Activated CD4-positive, alpha-beta T cell treated with anti-CD3 and anti-CD28 coated beads, Interleukin-2, amount 50 U/mL, for 16 hours (primary cell): Measurements from ENCODE around the gene BABAM2.

ENCODE experiments used
- DNase-seq: peaks from one replicate; pipeline ENCODE4 v3.0.0-alpha.2; 2020

BABAM2 gene

DNA sequence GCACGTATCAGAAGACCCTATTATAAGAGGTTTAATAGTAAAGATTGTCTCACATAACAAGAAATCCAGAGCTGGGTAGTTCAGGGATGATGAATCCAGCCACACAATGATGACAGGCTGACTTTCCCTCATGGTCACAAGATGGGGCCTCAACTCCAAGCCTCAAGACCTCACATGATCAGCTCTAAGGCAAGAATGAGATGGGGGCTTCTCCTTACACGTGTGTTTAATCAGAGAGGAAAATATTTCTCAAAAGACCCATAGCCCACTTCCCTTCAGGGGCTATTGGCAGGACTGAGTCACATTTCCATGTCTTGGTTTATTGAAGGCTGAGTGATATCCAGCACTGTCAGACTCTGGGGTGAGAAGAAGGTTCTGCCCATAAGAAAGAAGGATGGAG lies 402.0 kb downstream of the BABAM2 start:
- peak; percentile 8 for DNase-seq

GRCh38 chr2:28293416-28293815 lies 402.9 kb downstream of the BABAM2 start:
- no peak for DNase-seq

DNA sequence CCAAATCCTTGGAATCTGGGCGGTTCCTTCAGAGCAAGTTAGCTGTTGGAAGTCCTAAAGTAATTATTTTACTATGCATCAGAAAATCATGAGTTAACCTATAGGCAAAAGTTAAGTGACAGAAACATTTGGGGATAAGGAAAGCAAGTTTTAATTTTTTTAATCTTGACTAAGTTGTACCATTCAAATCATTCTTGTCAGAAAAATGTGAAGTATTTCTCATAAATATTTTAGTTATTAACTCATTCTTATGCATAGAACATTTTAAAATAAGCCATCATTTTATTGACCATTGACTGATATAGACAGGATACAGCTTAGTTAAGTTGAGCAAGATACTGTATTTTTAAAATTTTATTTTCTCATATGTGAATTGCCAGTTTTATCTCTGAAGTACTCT lies 403.9 kb downstream of the BABAM2 start:
- no peak for DNase-seq

GRCh38 chr2:28296243-28296642 lies 405.7 kb downstream of the BABAM2 start:
- no peak for DNase-seq

GRCh38 chr2:28296904-28297303 lies 406.4 kb downstream of the BABAM2 start:
- DNase-seq, result no peak

GRCh38 chr2:28297531-28297930 lies 407.0 kb downstream of the BABAM2 start:
- DNase-seq, result no peak

DNA sequence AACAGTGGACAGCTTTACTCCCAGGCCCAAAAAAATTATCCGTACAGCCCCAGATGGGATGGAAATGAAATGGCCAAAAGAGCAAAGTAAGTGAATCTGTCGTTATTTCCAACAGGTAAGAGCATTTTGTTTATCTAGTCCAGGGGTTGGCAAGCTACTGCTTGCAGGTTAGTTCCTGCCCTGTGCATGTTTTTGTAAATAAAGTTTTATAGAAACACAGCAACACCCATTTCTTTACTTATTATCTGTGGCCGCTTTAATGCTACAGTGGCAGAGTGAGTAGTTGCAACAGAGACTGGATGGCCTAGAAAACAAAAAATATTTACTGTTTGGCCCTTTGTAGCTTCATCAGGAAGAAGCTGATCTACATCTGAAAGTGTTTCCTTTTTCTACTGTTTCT lies 407.9 kb downstream of the BABAM2 start:
- DNase-seq, result no peak

DNA sequence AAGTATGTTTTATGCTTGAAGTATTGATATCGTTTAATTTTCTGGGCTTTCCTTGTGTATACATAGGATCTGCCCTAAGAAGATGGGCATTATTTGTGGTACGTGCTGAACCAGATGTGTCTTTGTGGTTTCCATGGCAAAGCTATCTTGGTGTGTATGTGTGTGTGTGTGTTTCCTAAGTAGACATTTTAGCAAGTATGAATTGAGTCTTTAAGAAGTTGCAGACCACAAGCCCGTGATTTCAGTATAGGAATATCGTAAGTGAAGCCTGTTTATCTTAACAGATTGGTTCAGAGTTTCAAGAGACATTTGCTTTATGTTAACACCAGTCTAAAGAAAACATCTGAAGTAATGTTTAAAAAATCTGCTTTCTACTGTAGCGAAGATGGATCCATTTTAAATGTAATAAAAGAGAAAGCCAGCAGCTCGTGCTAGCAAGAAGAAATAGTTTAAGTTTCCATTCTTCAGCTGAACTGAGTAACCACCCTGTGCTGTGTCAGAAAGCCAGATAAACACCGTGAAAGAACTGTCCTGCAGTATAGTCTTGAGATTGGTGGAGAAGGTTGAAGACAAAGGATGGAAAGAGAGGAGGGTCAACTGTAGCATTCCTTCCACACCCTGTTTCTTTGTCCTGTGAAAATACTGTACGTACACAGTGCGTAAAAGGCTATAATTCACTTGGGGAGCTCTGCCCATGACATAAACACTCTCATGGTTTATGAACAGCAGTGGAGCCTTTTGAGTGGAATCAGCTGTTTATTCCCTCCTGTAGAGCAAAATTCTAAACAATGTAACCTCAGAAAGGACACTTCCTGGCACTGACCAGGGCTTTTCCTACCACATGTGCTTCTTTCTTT lies 410.2 kb downstream of the BABAM2 start:
- DNase-seq, result no peak

- no peak for DNase-seq
Observed at GRCh38 chr2:28305202-28305601, 414.7 kb downstream of the BABAM2 start.

GRCh38 chr2:28310107-28310506 lies 419.6 kb downstream of the BABAM2 start:
- no peak for DNase-seq

DNA sequence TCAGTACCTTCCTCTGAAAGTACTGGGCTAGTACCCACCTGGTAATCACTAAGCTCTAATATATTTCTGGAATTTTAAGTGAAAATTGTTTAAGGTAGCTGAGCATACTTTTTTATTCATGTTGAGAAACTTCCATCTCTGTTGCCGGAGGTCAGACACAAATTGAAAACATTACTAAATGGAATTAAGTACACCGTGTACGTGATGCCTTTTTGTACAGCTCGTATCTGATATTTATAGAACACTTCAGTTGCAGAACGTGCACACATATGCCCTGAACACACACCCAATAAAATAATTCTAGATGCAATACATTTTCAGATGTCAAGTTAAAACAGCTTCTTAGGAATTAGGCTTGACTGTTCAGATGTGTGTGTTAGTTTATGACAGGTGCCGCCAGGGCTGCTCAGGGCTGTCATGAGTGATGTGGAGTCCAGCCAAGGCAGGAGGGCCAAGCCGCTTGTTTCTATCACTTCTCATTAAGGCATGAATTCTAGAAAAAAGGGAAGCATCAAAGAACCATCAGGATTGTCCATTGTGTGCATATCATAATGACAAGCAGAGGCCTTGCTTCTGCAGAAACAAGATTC lies 421.2 kb downstream of the BABAM2 start:
- DNase-seq, result no peak

DNA sequence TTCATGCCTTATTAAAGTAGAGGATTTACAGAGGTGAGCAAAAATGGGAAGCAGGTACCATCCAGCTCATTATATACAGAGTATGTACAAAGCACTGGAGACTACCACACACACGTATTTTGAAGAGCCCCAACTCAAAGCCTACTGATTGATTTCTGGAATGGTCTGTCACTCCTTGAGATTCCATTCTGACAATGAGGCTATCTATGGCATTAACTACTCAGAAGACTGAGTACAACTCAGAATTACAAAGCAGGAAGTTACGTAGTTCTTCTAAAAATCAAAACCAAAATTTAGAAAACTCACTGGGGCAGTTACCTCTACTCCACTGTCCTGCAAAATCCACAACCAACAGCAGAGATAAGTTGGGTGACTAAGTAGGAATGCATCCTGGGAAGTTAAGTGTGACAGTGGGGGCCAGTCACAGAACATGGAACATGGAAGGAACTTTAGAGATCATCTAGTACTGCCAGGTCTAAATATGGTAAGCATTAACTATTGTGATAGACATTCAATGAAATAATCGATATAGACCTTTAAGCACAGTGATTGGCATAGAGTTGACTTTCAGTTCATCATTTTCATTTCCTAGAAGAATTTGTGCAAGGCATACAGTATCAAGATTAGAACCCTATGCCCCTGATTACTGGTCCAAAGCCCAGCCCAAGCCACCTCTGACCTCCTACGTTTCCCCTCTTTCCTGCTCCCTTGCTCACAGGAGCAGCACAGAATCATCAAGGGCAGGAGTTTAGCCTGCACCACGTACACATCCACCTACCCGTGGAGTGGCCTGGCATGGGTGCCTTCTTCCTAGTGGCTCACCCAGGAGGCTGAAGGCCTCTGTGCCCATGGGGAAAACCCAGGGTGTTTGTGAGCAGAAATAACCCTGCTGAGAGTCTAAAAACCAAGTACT lies 422.0 kb downstream of the BABAM2 start:
- peak; percentile 18 for DNase-seq

GRCh38 chr2:28313220-28313784 lies 422.8 kb downstream of the BABAM2 start:
- DNase-seq, result no peak

DNA sequence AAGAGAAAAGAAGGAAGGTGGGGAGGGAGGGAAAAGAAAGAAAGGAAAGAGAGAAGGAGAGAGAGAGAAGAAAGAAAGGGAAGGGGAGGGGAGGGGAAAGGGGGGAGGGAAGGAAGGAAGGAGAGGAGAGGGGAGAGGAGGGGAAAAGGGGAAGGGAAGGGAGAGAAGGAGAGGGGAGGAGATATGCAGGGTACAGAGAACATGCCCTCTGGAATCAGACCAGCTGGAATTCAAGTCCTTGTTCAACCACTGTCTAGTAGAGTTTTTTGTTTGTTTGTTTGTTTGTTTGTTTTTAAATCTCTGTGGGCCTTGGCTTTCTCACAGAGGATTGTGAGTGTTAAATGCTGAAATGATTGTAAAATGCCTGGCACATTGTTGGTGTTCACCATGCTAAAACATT lies 424.4 kb downstream of the BABAM2 start:
- no peak for DNase-seq

DNA sequence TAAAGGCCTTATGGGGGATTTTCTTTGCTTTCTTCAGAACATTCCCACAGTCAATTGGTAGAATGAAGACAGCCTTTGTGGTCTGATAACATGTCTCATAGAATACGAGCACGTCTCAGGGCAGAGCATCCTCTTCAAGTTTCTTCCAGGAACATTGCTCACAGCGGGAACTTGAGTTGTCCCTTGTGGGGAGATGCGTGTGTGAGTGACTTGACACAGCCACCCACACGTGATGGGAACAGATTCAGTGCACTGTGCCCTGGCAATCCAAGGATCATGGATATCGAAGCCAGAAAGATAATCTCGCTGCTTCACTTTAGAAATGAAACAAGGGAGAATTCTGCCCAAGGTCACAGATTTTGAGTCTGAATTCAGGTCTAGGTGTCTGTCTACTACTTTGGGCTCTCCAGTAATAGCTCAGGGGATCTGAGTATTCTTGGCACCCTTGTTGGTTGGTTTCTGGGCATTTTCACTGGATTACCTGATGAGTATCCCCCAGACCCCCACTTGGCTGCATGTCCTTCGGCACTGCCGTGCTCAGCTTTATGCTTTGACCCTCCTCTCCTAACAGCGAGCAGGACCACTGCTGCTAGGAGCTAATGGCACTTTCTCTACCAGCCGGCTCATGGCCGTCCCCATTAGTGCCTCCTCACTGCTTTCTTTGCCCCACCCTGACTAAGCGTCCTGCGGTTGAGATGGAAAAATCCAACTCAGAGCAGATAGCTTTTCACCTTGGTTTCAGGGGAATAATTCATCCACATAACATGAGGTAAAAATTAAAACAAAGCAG lies 426.2 kb downstream of the BABAM2 start:
- no peak for DNase-seq

- DNase-seq, result no peak
Observed at GRCh38 chr2:28317390-28317789, 426.9 kb downstream of the BABAM2 start.

DNA sequence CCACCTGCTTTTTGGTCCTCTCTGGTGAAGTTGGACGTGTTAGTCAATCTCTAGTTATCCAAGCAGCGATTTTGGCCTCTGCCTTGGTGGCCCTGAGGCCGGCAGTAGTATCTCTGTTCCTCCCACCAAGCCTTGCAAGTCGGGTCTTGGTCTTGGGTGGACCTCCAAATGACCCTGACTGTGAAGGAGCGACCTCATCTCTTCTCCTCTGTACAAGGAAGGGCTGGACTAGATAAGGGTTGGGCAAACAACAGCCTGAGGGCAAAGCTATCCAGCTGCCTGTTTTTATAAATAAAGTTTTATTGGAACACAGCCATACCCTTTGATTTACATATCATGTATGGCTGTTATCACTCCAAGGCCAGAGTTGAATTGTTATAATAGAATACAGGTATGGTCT lies 427.5 kb downstream of the BABAM2 start:
- DNase-seq, result no peak

GRCh38 chr2:28318462-28319117 lies 428.1 kb downstream of the BABAM2 start:
- DNase-seq, result no peak

- no peak for DNase-seq
Observed at GRCh38 chr2:28319118-28320008, 428.8 kb downstream of the BABAM2 start.

DNA sequence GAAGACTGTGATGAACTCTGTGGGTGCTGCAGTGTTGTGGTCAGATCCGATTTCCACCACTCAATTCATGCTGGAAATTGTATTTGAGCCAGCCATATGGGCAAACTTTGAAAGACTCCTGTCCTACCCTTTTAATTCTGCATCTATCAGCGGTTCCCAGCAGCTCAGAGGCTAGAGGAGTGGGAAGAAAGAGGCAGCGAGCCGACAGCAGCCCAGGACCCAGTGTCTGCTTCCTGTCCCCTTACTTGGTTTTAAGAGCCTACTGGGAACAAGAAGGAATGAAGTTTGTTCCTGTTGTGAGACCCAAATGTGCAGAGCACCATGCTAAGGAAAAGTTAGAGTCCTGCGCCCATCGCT lies 429.5 kb downstream of the BABAM2 start:
- no peak for DNase-seq

DNA sequence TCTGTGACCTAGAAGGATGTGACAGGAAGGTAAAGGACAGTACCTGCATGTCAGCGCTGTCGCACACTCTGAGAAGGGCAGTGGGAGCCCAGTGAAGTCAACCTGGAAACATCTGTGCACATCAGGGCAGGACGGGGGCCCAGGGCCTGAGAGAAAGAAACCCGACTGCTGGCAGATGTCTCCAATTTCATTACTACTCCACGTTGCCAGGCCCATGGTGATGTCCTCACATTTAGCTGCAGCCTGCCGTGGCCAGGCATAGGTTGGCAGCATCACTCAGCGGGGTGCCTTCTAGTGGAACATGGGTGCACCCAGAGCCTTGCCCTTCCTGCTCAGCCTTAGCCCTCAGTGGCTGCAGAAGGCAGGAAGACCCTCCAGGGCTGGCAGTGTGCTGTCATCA lies 429.8 kb downstream of the BABAM2 start:
- no peak for DNase-seq
